GM23338 (cell line): ENCODE results near the gene TNS3. TPM values are rescaled to one million over a fixed set of nuclear protein-coding genes. Genes with fewer than 3 reads are reported as not detected.

Experiments
- ATAC-seq: fragments of 200-7000 bp; cut with Tn5 transposase; 3 replicates; pipeline ENCODE4 v1.9.1; 2020
- DNase-seq: peaks from one replicate; pipeline ENCODE4 v3.0.0-alpha.2; 2015; ENCODE audit warnings: low spot score
- H2AFZ ChIP-seq: fragments of 200-600 bp; sonication (generic); 2 replicates; pipeline ENCODE4 v1.8.0; 2016; ENCODE audit warnings: antibody characterized with exemption, mild to moderate bottlenecking, moderate library complexity
- H3F3A ChIP-seq: fragments of 200-600 bp; sonication (generic); replicated peaks from 2 replicates; pipeline ENCODE4 v1.8.0; 2017; ENCODE audit warnings: antibody characterized with exemption, mixed run types, low read depth
- H3K27ac ChIP-seq: fragments of 200-600 bp; sonication (generic); 2 replicates; pipeline ENCODE4 v1.6.1; 2016; ENCODE audit warnings: low read depth
- H3K27me3 ChIP-seq: fragments of 200-600 bp; sonication (generic); 2 replicates; pipeline ENCODE4 v1.8.0; 2016; ENCODE audit warnings: mild to moderate bottlenecking, mixed run types, moderate library complexity; ENCODE audit not compliant: insufficient read depth
- H3K36me3 ChIP-seq: fragments of 200-600 bp; sonication (generic); 2 replicates; pipeline ENCODE4 v1.8.0; 2016; ENCODE audit warnings: mild to moderate bottlenecking; ENCODE audit not compliant: insufficient read depth
- H3K4me1 ChIP-seq: fragments of 200-600 bp; sonication (generic); 2 replicates; pipeline ENCODE4 v1.8.0; 2016; ENCODE audit warnings: mild to moderate bottlenecking, moderate library complexity; ENCODE audit not compliant: insufficient read depth
- H3K4me2 ChIP-seq: fragments of 200-600 bp; sonication (generic); 2 replicates; pipeline ENCODE4 v1.7.1; 2017; ENCODE audit warnings: mixed run types
- H3K4me3 ChIP-seq: fragments of 200-600 bp; sonication (generic); 2 replicates; pipeline ENCODE4 v1.6.1; 2016; ENCODE audit warnings: mixed run types
- H3K79me2 ChIP-seq: fragments of 200-600 bp; sonication (generic); replicated peaks from 2 replicates; pipeline ENCODE4 v1.8.0; 2017; ENCODE audit warnings: mild to moderate bottlenecking; ENCODE audit not compliant: insufficient read depth
- H3K9me2 ChIP-seq: fragments of 200-600 bp; sonication (generic); 2 replicates; pipeline ENCODE4 v1.8.0; 2017; ENCODE audit not compliant: insufficient read depth
- H4K20me1 ChIP-seq: fragments of 200-600 bp; sonication (generic); replicated peaks from 2 replicates; pipeline ENCODE4 v1.8.0; 2017; ENCODE audit warnings: mild to moderate bottlenecking; ENCODE audit not compliant: insufficient read depth
- H3K27ac Mint-ChIP-seq: 2 replicates; pipeline ENCODE4 v1.8.0; 2020; ENCODE audit warnings: inconsistent platforms, mild to moderate bottlenecking, moderate library complexity, mixed read lengths
- H3K27me3 Mint-ChIP-seq: 3 replicates; pipeline ENCODE4 v1.8.0; 2022; ENCODE audit warnings: low read depth, mild to moderate bottlenecking, moderate library complexity, mixed read lengths, inconsistent platforms; ENCODE audit not compliant: insufficient read depth, poor library complexity
- H3K36me3 Mint-ChIP-seq: 3 replicates; pipeline ENCODE4 v1.8.0; 2021; ENCODE audit warnings: low read depth, mild to moderate bottlenecking, inconsistent platforms, moderate library complexity, mixed read lengths
- H3K4me1 Mint-ChIP-seq: 3 replicates; pipeline ENCODE4 v1.8.0; 2020; ENCODE audit warnings: mild to moderate bottlenecking, inconsistent platforms, mixed read lengths
- H3K4me3 Mint-ChIP-seq: 3 replicates; pipeline ENCODE4 v1.8.0; 2021; ENCODE audit warnings: moderate library complexity, mild to moderate bottlenecking, inconsistent platforms, mixed read lengths
- H3K9me3 Mint-ChIP-seq: 3 replicates; pipeline ENCODE4 v1.8.0; 2020; ENCODE audit warnings: moderate library complexity, mild to moderate bottlenecking, inconsistent platforms, mixed read lengths
- CREB1 ChIP-seq: fragments of 250-450 bp; sonication (Bioruptor Pico); IDR thresholded peaks from 2 replicates; pipeline ENCODE4 v1.5.0; 2020; ENCODE audit warnings: low read depth, mild to moderate bottlenecking, moderate library complexity
- EZH2 ChIP-seq: fragments of 200-600 bp; sonication (generic); IDR thresholded peaks from one replicate; pipeline ENCODE4 v1.8.0; 2017; ENCODE audit warnings: antibody characterized with exemption, mild to moderate bottlenecking, low read depth; ENCODE audit not compliant: unreplicated experiment
- EZH2phosphoT487 ChIP-seq: fragments of 200-600 bp; sonication (generic); IDR thresholded peaks from one replicate; pipeline ENCODE4 v1.8.1; 2018; ENCODE audit warnings: antibody characterized with exemption; ENCODE audit not compliant: unreplicated experiment
- JUNB ChIP-seq: IDR thresholded peaks from one replicate; pipeline ENCODE4 v1.6.1; 2016; ENCODE audit warnings: antibody characterized with exemption; ENCODE audit not compliant: unreplicated experiment
- NANOG ChIP-seq: IDR thresholded peaks from 2 replicates; pipeline ENCODE4 v1.6.1; 2016; ENCODE audit warnings: antibody characterized with exemption, borderline replicate concordance
- ZNF462 ChIP-seq: fragments of 250-450 bp; sonication (Bioruptor Pico); IDR thresholded peaks from 2 replicates; pipeline ENCODE4 v1.5.0; 2020; ENCODE audit warnings: mild to moderate bottlenecking, moderate library complexity
- polyA plus RNA-seq: library from polyadenylated mRNA; unstranded; fragments of >200 nt; fragmentation: Nextera tagmentation; extraction: Ambion mirVana; gene quantifications from 2 replicates; pipeline ENCODE4 v1.2.1, GENCODE V29; 2016
- total RNA-seq: library from RNA; depleted of rRNA; stranded (reverse); fragments of >200 nt; shearing (Covaris generic); gene quantifications from 2 replicates; pipeline ENCODE4 v1.2.3, GENCODE V29; 2014

TNS3 gene
- total and polyA plus RNA-seq, 2 experiments from 2014 or later = 6.2 to 28.7 TPM

- TF ChIP-seq JUNB (no peak), CREB1 (CRISPR knock-in tag) (no peak)
Observed at GRCh38 chr7:47333554-47333887, 248.4 kb downstream of the TNS3 start (continued).

GRCh38 chr7:47332681-47333553 is 249.0 kb downstream of the TNS3 start:
- no peaks in the 10 kb centered on the region for H3K27me3 ChIP-seq
- H3K27ac Mint-ChIP-seq = no peak overlapping the region
- peak overlapping the region; percentile 64 for H3K4me2 ChIP-seq
- H3K27ac ChIP-seq = peak overlapping the region; percentile 78; the same call in 1 of the 2 replicates
- peaks cover 5% of the 10 kb centered on the region for H3K27me3 Mint-ChIP-seq
- H3K36me3 Mint-ChIP-seq = no peaks in the 10 kb centered on the region; the same call in 2 of the 3 replicates
- H4K20me1 ChIP-seq = no peaks in the 10 kb centered on the region
- H3K4me1 Mint-ChIP-seq = peaks cover 69% of the 10 kb centered on the region
- H3F3A ChIP-seq = 0 out of 2 replicates have a peak, but pooled peaks cover 2% of the 10 kb centered on the region
- H3K4me3 Mint-ChIP-seq = no peak overlapping the region
- no peaks in the 10 kb centered on the region for H3K9me2 ChIP-seq
- TF ChIP-seq ZNF462 (CRISPR knock-in tag) (no peak), EZH2phosphoT487 (no peak), EZH2 (no peak), NANOG (no peak)
- H3K9me3 Mint-ChIP-seq = no peaks in the 10 kb centered on the region
- H2AFZ ChIP-seq = no peak overlapping the region
- H3K4me1 ChIP-seq = peaks cover 37% of the 10 kb centered on the region
- no peak overlapping the region for H3K4me3 ChIP-seq
- no peaks in the 10 kb centered on the region for H3K36me3 ChIP-seq
- no peak for DNase-seq
- no peaks in the 10 kb centered on the region for H3K79me2 ChIP-seq
- no peak for ATAC-seq
